Adrenal gland (tissue), 12 donors: ENCODE measurements around the gene TFDP2. TPM values are rescaled to one million over a fixed set of nuclear protein-coding genes. Genes with fewer than 3 reads are reported as not detected.

Source experiments
- DNase-seq, 7 donors: peaks; one replicate each; pipeline ENCODE4 v3.0.0-alpha.2; 2019 to 2020
- H3K27ac ChIP-seq, 5 donors: fragments of 200-600 bp; sonication (generic) in 4 of 5; 1 replicate in 3 of 5; 2 replicates in 2 of 5; pipeline versions ENCODE4 v1.5.1 to v1.8.0; 2016 to 2020; ENCODE audit warnings: mild to moderate bottlenecking in 1 of 5
- H3K27me3 ChIP-seq: fragments of 200-600 bp; 2 replicates; pipeline ENCODE4 v1.8.0; 2021
- H3K36me3 ChIP-seq, 2 donors: fragments of 200-600 bp; replicated peaks in 1 of 2; 1 replicate in 1 of 2; 2 replicates in 1 of 2; pipeline versions ENCODE4 v1.5.1 to v1.8.0; 2018 to 2022
- H3K4me1 ChIP-seq, 2 donors: fragments of 200-600 bp; replicated peaks in 1 of 2; 1 replicate in 1 of 2; 2 replicates in 1 of 2; pipeline versions ENCODE4 v1.5.1 to v1.8.0; 2018 to 2021
- H3K4me3 ChIP-seq, 4 donors: fragments of 200-600 bp; sonication (generic) in 3 of 4; one replicate each; pipeline ENCODE4 v1.5.1; 2016 to 2018
- H3K9me3 ChIP-seq, 3 donors: fragments of 200-600 bp; sonication (generic) in 1 of 3; replicated peaks in 1 of 3; 1 replicate in 2 of 3; 2 replicates in 1 of 3; pipeline versions ENCODE4 v1.5.1 to v1.8.0; 2016 to 2021
- CTCF ChIP-seq, 6 experiments: fragments of 450-650 bp in 4 of 6; fragments of 200-600 bp in 2 of 6; sonication (generic) in 1 of 6; IDR thresholded peaks; 1 replicate in 5 of 6; 2 replicates in 1 of 6; pipeline versions ENCODE4 v1.5.1 to v1.8.0; 2016 to 2021; ENCODE audit warnings: antibody characterized with exemption in 6 of 6, mild to moderate bottlenecking in 2 of 6, moderate library complexity in 1 of 6
- POLR2A ChIP-seq, 2 donors: fragments of 450-650 bp; IDR thresholded peaks; one replicate each; pipeline ENCODE4 v1.6.1; 2017; ENCODE audit warnings: antibody characterized with exemption in 2 of 2, mild to moderate bottlenecking in 2 of 2, moderate library complexity in 1 of 2
- WGBS, 4 donors: extraction: QIAGEN DNeasy Blood & Tissue Kit in 2 of 4; methylation state at CpG; one replicate each; pipeline versions ENCODE4 v1.1.5 to v1.1.7; 2013 to 2017; 5-methylcytosine and 5-hydroxymethylcytosine counted together
- intact Hi-C, 2 donors: fragments of 100-400 bp; cut with DNase I; formaldehyde crosslinking; loops; one replicate each; pipeline versions ENCODE4 v1.14.1 to v1.15.0; 2022 to 2023
- polyA plus RNA-seq, 3 donors: library from polyadenylated mRNA; stranded (reverse); fragments of 200-250 nt in 2 of 3; fragments of 350-450 nt in 1 of 3; fragmentation: Illumina TruSeq in 1 of 3; extraction: RNeasy Lipid Tissue Mini Kit (QIAGEN cat#74804) in 1 of 3; gene quantifications; one replicate each; pipeline ENCODE4 v1.2.3, GENCODE V29; 2013 to 2014
- small RNA-seq, 2 donors: library from RNA; depleted of rRNA; stranded (forward); fragments of <200 nt; gene quantifications; one replicate each; pipeline ENCODE3, GENCODE V24; 2016
- total RNA-seq, 9 donors: library from RNA; depleted of rRNA in 4 of 9; stranded (reverse); fragments of >200 nt in 4 of 9; fragments of 120-200 nt in 1 of 9; fragmentation: NEBNext Ultra II Directional in 1 of 9; extraction: Animal tissue kit (Norgen Biotek cat#: 25700) in 1 of 9; gene quantifications; one replicate each; pipeline versions ENCODE4 v1.1.0 to v1.2.4, GENCODE V29; 2013 to 2023
- donor health status: healthy with polysubstance abuse.
- donor health status: Bipolar disorder and iron deficiency.
- donor health status: DM: yes; HTN: yes; CAD: no.
- donor health status: DM: no; HTN: no; CAD: no.
- donor health status: DM: no; HTN: no; CAD: no.
- donor health status: DM: yes; HTN: yes; CAD: no.

TFDP2 gene
- total and polyA plus RNA-seq, 12 donors: 11.8 to 165 (median 62.0) TPM

- Histone ChIP-seq H3K36me3 (no peaks in the 10 kb centered on the region), H3K9me3 (no peaks in the 10 kb centered on the region), H3K27me3 (no peaks in the 10 kb centered on the region), H3K4me3 (no peak overlapping the region), H3K27ac (no peak overlapping the region), H3K4me1 (no peaks in the 10 kb centered on the region)
- WGBS, 4 donors: 92 to 98% (median 96%) methylated on average over 3 of the region's 3 CpGs
- TF ChIP-seq POLR2A (IDR thresholded peaks at IDR 0.05) (no peak), CTCF (IDR thresholded peaks at IDR 0.05) (no peak)
- no peak for DNase-seq
- intact Hi-C loops: no loop called here
These were observed 253.6 kb downstream of the TFDP2 start for GRCh38 chr3:141895731-141896130.

GRCh38 chr3:141894524-141895176, 254.7 kb downstream of the TFDP2 start:
- WGBS, 4 donors: 66 to 79% (median 76%) methylated on average over 5 of the region's 5 CpGs
- no peaks in the 10 kb centered on the region for H3K9me3 ChIP-seq
- H3K4me3 ChIP-seq: no peak overlapping the region
- intact Hi-C loops: no loop called here
- no peak overlapping the region for H3K27ac ChIP-seq
- no peaks in the 10 kb centered on the region for H3K4me1 ChIP-seq
- H3K27me3 ChIP-seq: no peaks in the 10 kb centered on the region
- TF ChIP-seq POLR2A (IDR thresholded peaks at IDR 0.05) (no peak), CTCF (IDR thresholded peaks at IDR 0.05) (no peak)
- DNase-seq: no peak
- H3K36me3 ChIP-seq: no peaks in the 10 kb centered on the region

Small RNA genes lying within 50 kb of the gene (small RNA-seq; reads per million reads assigned to genes)
- gene RNU6-425P: 0 reads per million in 2 donors
- 0 to 0.12 reads per million in 2 donors for gene RNU6-509P

Other genes with a start within 250 kb of the TFDP2 start
- 10 to 100 TPM; 22.3 to 46.1 (median 28.6) TPM for gene GK5, start 76.0 kb upstream of the TFDP2 start, total RNA-seq
- 10 to 100 TPM; 12.6 to 51.2 (median 16.7) TPM for gene GK5, start 76.0 kb upstream of the TFDP2 start, polyA plus RNA-seq